GM13976 (cell line): ENCODE data around the gene KIF18A.
"Not testable (repeated sequence)": the region's sequence is repeated elsewhere in the genome, so short reads cannot be mapped to it uniquely, and the experiment has no call there.

ENCODE experiments used
- DNase-seq: peaks from one replicate; pipeline ENCODE4 v3.0.0; 2012; ENCODE audit warnings: low spot score
- in situ Hi-C: fragments of 300-500 bp; cut with MboI; formaldehyde crosslinking; loops from one replicate; pipeline ENCODE4 v1.12.0; 2022; ENCODE audit warnings: low sequenced_read_pairs, mixed read lengths, inconsistent platforms; ENCODE audit not compliant: unreplicated experiment
- TF ChIP-seq, protein P1 (sequence below): IDR thresholded peaks from 2 replicates; pipeline ENCODE4 v1.5.1; 2012; ENCODE audit warnings: borderline replicate concordance, mild to moderate bottlenecking; ENCODE audit not compliant: insufficient read depth; ENCODE audit errors: extremely low read depth, missing control alignments, control extremely low read depth

Gene KIF18A

DNA sequence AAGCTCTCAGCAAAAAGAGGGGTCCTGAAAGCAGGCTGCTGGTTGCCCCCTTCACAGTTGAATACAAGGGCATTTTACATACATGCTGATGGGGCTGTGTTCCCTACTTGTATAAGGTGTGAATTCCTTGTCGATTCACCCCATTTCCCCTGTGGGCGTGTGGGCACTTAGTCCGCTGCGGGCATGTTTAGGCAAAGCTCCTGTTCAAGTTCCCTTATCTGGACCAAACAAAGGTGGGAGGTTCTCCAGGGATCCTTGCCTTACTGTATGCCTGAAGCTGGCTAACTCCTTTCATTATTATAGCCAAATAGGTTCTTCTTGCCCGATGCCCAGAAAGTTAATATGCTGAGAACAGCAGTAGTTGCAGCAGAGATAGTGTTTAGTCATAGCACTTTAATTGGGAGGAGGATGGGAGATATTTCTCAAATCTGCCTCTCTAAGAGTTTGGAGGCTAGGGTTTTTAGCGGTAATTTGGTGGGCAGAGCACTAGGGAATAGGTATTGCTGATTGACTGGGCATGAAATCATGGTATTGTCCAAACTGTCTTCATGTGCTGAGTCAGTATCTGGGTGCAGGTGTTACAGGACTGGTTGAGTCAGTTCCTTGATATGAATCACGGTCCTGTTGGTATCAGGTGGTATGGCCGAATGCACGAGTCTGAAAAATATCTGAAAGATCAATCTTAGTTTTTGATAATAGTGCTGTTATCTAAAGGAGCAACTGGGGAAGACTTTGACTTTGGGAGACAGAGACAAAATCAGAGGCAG is 32.9 kb upstream of the KIF18A start:
- no peak for DNase-seq
- TF ChIP-seq, protein P1, sequence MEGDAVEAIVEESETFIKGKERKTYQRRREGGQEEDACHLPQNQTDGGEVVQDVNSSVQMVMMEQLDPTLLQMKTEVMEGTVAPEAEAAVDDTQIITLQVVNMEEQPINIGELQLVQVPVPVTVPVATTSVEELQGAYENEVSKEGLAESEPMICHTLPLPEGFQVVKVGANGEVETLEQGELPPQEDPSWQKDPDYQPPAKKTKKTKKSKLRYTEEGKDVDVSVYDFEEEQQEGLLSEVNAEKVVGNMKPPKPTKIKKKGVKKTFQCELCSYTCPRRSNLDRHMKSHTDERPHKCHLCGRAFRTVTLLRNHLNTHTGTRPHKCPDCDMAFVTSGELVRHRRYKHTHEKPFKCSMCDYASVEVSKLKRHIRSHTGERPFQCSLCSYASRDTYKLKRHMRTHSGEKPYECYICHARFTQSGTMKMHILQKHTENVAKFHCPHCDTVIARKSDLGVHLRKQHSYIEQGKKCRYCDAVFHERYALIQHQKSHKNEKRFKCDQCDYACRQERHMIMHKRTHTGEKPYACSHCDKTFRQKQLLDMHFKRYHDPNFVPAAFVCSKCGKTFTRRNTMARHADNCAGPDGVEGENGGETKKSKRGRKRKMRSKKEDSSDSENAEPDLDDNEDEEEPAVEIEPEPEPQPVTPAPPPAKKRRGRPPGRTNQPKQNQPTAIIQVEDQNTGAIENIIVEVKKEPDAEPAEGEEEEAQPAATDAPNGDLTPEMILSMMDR, result no peak
- in situ Hi-C loops, result no loop called here

DNA sequence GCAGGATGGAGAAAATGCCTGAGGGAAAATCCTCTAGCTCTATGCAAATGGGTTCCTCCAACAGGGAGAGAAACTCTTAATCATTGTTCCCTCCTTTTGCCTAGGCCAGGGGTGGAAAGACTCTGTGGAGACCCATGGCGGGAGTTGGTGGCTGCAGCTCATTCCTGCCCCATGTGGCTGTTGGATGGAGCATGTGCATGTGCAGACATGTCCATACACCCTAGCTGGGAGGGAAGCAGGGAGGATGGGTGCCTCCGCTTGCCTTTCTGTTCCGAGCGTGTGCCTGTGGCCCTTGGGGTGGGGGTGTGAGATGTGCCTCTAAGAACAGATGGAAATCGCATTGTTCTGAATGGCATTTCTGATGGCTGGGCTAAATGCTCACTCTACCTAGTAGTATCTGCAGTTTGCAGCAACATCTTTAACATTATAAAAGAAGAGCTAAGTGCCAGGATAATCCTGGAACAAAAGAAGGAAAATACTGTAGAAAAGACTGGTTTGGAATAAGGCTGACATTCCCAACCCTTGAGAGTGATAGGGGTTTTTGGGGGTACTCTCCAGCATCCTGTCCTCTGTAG is 32.0 kb upstream of the KIF18A start:
- TF ChIP-seq, protein P1, result no peak
- in situ Hi-C loops, result no loop called here
- DNase-seq, result no peak

DNA sequence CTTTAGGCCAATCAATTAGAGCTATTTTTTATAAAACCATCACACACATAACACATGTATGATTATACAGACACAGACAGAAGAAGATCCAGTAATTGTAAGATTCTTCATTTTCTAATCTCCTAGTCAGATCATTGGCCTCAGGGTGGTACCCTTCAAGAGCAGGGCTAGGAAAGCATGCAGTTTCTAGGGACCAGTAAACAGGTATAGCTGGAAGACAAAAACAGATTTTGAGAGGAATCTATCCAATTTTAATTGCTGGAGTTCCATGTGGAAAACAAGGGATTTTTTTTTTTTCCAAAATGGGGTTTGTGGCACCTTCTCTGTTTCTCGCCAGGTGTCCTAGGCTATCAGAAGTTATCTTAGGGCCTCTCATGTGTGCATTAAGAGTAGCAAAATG is 29.9 kb upstream of the KIF18A start:
- no peak for DNase-seq
- TF ChIP-seq, protein P1, result no peak
- in situ Hi-C loops, result no loop called here

DNA sequence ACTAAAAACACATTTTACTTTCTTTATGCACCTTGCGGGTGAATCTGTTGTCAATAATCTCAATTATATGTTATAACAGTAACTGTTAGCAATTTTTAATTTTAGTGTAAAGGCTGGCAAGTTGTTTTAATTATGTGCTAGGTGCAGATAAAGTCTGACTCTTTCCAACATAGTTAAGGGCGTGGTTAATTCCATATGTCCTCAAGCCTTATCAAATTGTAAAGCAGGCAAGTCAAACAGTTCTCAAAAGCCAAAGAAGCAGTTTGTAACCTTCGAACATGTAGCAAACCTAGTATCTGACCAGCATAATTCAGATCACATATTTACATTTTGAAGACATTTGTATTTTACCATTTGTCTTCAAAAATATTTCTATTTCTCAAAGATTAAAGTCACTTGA is 29.4 kb upstream of the KIF18A start:
- TF ChIP-seq, protein P1, result no peak
- no peak for DNase-seq
- in situ Hi-C loops, result no loop called here

DNA sequence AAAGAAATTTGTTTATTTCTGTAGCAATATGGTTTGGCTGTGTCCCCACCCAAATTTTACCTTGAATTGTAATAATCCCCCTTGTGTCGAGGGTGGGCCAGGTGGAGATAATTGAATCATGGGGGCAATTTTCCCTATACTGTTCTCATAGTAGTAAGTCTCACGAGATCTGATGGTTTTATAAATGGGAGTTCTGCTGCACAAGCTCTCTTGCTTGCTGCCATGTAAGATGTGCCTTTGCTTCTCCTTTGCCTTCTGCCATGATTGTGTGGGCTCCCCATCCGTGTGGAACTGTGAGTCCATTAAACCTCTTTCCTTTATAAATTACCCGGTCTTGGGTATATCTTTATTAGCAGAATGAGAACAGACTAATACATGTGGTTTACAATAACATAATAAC is 28.2 kb upstream of the KIF18A start:
- in situ Hi-C loops, DNase-seq: not testable (repeated sequence)

DNA sequence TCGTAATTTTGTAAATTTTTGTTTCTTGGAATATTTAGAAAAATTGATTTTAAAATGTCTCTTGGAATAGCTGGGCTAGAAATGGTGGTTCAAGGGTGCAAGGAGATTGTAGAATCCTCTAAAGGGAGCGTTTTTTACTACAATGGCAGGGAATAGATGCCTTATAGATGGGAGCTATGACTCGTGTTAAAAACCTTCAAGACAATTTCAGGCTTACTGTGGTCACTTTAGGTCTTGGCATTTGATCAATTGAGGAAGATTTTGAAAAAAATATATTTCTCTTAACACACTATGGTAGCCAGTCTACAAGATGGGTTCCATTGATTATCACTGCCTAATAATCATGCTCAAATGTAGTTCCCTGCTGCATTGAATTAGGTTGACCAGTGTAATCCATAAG is 25.2 kb upstream of the KIF18A start:
- no peak for DNase-seq
- TF ChIP-seq, protein P1, result no peak
- in situ Hi-C loops, result no loop called here

DNA sequence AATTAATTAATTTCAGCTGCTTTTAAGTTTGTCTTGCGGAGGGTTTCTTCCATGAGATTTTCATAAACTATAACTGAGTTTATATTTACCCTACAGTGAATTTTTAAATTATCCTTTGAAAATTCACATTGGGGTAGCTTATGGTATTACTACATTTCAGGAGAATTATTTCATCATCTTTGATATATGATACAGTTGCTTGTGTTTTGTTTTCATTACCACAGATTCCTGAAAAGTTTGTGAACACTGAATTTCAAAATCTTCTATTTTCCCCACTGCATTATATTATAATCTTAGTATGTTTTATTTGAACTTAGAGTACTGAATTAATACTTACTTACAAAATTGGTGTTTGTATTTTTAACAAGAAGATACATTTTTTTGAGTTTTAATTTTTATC is 24.6 kb upstream of the KIF18A start:
- DNase-seq, result no peak
- TF ChIP-seq, protein P1, result no peak
- in situ Hi-C loops, result no loop called here
